GM12801 (cell line): Measurements from ENCODE around the gene APBA3.

Experiments
- TF ChIP-seq, protein P1 (sequence below): IDR thresholded peaks from one replicate; pipeline ENCODE4 v1.5.1; 2011; ENCODE audit warnings: control low read depth; ENCODE audit not compliant: insufficient read length; ENCODE audit errors: extremely low read depth

The APBA3 gene

DNA sequence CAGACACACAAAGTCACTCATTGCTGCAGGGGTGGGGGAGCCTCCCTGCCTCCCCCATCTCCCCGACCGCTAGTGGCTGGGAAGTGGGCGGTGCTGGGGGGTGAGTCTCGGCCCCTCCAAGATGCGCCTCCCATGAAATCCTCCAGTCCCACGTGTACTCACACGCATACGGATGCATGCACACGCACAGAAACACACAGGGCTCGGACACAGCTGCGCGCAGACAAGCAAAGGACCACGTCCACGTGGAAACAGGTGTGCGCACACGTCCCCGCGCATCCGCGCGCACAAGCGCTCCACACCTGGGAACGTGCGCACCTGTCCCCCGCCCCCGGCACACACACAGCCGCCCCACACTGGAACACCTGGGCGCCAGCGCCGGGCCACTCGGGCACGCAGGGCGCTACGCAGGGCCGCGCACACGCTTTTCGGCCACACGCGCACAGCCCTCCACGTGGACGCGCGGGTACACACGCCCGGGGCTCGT, 24.0 kb upstream of the APBA3 start:
- TF ChIP-seq, protein P1, sequence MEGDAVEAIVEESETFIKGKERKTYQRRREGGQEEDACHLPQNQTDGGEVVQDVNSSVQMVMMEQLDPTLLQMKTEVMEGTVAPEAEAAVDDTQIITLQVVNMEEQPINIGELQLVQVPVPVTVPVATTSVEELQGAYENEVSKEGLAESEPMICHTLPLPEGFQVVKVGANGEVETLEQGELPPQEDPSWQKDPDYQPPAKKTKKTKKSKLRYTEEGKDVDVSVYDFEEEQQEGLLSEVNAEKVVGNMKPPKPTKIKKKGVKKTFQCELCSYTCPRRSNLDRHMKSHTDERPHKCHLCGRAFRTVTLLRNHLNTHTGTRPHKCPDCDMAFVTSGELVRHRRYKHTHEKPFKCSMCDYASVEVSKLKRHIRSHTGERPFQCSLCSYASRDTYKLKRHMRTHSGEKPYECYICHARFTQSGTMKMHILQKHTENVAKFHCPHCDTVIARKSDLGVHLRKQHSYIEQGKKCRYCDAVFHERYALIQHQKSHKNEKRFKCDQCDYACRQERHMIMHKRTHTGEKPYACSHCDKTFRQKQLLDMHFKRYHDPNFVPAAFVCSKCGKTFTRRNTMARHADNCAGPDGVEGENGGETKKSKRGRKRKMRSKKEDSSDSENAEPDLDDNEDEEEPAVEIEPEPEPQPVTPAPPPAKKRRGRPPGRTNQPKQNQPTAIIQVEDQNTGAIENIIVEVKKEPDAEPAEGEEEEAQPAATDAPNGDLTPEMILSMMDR: no peak

DNA sequence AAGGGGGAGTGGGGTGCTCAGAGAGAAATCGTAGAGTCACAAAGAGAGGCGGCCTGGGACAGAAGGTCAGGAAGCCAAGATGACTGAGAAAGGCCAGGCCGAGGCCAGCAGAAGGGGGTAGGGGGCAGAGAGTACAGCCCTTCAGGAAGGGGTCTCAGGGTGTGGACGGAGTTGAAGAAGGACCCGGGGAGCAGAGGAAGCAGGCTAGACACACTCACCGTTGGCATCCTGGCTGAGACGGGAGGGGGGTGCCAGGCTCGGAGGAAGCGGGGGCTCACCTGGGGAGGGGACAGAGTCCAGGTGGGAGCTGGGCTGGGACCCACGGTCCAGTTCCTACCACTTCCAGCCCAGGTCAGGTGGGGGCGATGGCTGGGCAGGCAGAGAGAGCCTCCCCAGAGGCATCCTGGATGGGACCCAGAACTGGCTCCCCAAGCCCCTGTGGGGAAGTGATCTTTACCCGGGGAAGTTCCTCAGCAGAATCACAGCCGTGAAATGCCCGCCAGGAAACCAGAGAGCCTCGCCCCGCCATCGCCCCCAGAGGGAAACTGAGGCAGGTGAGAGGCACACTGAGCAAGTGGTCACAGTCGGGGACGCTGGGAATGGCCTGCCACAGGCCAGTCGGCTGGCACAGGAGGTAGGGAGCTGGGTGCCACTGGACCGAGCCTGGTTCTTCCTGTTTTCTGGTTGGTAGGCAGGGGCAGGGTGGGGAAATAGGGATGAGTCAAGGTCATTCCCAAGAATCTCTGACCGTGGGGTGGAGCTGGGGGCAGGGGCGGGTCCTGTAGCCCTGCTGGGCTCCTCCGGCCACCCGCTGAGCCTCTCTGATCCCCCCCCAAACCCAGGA, 23.3 kb upstream of the APBA3 start:
- TF ChIP-seq, protein P1: no peak

DNA sequence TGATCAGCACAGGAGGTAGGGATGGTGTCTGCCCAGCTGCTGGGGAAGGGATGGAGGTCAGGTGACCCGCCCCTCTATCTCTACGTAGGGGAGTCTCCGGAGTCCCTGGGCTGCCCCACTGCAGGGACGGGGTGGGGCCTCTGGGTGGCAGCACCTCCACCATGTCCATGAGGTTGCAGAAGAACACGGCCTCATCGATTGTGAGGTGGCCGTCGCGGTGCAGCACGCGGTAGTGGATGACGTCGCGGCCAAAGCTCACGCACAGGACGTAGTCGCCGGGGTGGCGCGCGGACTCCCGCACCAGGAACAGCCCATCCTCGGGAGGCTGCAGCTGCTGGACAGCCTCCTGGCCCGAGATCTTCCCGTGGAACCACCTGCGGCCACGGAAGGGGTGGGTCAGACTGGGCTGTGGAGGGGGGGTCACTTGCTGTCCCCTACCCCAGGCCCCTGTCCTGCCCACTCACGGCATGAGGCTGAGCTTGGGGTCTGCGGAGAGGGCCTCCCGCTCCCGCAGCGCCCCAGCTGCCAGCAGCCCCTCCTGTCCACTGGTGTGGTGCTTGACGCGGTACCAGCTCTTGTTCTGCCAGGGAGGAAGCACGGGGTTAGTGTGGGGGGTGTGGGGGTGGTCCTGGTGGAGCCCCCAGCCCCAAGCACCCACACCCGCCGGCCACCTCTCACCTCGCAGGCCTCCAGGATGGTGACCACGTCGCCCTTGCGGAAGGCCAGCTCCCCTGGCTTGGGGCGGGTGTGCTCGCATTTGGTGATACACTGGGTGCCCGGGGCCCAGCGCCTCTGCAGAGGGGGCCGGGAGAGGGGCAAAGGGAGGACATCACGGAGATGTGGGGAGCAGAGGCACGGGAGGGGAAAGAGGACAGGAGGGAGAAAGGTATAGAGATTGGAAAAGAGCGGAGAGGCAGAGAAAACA, 22.4 kb upstream of the APBA3 start:
- TF ChIP-seq, protein P1: no peak

DNA sequence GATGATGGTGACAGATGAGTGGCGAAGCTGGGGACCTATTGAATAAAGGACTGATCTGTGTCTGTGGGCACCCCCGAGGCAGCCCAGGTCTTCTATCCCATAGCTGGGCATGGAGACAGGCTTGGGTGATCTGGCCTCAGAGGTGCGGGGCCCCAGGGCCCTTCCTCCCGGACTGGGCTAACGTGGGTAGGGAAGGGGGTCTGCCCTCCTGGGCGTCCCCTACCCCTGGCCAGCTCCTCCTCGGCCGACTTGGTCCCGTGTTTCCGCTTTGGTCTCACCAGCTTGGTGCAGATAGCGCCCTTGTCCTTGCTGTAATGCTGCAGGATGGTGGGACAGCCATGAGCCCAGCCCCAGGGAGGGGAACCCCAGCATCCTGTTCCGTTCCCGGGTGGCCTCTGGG, 21.4 kb upstream of the APBA3 start:
- TF ChIP-seq, protein P1: no peak

DNA sequence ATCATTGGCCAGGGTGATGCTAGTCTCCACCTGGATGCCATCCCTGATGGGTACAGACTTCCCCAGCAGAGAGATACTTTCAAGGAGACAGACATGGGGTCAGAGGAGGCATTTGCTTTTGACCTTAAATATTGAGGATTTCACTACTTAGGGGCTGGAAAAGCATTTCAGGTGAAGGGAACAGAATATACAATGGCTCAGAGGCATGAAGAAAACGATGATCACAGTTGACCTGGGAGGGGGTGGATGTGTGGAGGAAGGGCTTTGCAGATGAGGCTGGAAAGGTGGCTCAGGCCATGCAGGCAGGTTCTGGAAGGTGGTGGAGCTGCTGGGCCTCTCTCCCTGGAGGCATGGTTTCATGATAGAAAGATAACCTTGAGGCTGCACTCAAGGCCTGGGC, 20.8 kb upstream of the APBA3 start:
- TF ChIP-seq, protein P1: no peak

DNA sequence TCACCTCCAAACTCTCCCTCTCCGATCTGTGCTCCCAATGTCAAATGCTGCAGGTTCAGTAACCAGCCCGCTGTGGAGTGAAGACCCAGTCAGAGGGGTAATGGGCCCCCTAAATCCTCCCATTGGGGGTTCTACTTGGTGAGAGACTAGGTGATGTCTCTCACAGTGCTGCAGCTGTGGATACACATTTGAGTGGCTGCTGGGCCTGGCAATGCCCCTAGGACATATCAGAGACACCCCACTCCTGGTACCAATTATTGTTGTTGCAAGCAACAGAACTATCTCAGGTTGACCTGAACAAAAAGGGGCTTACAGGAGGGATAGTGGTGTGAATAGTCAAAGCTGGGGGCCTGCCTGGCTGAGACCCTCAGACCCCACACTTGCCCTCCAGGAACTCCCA, 20.1 kb upstream of the APBA3 start:
- TF ChIP-seq, protein P1: no peak

DNA sequence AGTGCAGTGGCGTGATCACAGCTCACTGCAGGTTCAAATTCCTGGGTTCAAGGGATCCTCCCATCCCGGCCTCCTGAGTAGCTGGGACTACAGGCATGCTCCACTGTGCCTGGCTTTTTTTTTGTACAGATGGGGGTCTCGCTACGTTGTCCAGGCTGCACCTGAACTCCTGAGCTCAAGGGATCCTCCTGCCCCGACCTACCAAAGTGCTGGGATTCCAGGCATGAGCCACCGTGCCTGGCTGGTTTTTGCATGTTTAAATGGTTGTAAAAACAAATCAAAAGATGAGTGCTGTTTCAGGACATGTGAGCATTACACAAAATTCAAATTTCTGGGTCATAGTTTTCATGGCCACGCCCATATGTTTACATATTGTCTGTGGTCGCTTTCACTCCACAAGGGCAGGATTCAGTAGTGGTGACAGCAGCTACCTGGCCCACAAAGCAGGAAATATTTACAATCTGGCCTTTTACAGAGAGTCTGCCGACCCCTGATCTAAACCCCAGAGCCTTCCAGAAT, 19.4 kb upstream of the APBA3 start:
- TF ChIP-seq, protein P1: no peak
